Measurements from ENCODE around the gene NXPE3. TPM values are rescaled to one million over a fixed set of nuclear protein-coding genes. Genes with fewer than 3 reads are reported as not detected.

NXPE3 gene
- total and polyA plus RNA-seq, 9 of the 15 experiments (the other 6 are each of a cell fraction or from before 2014, with no cell fraction given) = 0.25 to 2.5 (median 0.95) TPM

GRCh38 chr3:101779047-101779821 is at the start of gene NXPE3 (continued):
- TF ChIP-seq, protein P1, sequence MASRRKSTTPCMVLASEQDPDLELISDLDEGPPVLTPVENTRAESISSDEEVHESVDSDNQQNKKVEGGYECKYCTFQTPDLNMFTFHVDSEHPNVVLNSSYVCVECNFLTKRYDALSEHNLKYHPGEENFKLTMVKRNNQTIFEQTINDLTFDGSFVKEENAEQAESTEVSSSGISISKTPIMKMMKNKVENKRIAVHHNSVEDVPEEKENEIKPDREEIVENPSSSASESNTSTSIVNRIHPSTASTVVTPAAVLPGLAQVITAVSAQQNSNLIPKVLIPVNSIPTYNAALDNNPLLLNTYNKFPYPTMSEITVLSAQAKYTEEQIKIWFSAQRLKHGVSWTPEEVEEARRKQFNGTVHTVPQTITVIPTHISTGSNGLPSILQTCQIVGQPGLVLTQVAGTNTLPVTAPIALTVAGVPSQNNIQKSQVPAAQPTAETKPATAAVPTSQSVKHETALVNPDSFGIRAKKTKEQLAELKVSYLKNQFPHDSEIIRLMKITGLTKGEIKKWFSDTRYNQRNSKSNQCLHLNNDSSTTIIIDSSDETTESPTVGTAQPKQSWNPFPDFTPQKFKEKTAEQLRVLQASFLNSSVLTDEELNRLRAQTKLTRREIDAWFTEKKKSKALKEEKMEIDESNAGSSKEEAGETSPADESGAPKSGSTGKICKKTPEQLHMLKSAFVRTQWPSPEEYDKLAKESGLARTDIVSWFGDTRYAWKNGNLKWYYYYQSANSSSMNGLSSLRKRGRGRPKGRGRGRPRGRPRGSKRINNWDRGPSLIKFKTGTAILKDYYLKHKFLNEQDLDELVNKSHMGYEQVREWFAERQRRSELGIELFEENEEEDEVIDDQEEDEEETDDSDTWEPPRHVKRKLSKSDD (conservative IDR thresholded peaks at IDR 0.05; ENCODE audit: low read length) = no peak
- TF ChIP-seq SMAD3 (CRISPR knock-in tag; conservative IDR thresholded peaks at IDR 0.05) = no peak
- TF ChIP-seq, protein P2, sequence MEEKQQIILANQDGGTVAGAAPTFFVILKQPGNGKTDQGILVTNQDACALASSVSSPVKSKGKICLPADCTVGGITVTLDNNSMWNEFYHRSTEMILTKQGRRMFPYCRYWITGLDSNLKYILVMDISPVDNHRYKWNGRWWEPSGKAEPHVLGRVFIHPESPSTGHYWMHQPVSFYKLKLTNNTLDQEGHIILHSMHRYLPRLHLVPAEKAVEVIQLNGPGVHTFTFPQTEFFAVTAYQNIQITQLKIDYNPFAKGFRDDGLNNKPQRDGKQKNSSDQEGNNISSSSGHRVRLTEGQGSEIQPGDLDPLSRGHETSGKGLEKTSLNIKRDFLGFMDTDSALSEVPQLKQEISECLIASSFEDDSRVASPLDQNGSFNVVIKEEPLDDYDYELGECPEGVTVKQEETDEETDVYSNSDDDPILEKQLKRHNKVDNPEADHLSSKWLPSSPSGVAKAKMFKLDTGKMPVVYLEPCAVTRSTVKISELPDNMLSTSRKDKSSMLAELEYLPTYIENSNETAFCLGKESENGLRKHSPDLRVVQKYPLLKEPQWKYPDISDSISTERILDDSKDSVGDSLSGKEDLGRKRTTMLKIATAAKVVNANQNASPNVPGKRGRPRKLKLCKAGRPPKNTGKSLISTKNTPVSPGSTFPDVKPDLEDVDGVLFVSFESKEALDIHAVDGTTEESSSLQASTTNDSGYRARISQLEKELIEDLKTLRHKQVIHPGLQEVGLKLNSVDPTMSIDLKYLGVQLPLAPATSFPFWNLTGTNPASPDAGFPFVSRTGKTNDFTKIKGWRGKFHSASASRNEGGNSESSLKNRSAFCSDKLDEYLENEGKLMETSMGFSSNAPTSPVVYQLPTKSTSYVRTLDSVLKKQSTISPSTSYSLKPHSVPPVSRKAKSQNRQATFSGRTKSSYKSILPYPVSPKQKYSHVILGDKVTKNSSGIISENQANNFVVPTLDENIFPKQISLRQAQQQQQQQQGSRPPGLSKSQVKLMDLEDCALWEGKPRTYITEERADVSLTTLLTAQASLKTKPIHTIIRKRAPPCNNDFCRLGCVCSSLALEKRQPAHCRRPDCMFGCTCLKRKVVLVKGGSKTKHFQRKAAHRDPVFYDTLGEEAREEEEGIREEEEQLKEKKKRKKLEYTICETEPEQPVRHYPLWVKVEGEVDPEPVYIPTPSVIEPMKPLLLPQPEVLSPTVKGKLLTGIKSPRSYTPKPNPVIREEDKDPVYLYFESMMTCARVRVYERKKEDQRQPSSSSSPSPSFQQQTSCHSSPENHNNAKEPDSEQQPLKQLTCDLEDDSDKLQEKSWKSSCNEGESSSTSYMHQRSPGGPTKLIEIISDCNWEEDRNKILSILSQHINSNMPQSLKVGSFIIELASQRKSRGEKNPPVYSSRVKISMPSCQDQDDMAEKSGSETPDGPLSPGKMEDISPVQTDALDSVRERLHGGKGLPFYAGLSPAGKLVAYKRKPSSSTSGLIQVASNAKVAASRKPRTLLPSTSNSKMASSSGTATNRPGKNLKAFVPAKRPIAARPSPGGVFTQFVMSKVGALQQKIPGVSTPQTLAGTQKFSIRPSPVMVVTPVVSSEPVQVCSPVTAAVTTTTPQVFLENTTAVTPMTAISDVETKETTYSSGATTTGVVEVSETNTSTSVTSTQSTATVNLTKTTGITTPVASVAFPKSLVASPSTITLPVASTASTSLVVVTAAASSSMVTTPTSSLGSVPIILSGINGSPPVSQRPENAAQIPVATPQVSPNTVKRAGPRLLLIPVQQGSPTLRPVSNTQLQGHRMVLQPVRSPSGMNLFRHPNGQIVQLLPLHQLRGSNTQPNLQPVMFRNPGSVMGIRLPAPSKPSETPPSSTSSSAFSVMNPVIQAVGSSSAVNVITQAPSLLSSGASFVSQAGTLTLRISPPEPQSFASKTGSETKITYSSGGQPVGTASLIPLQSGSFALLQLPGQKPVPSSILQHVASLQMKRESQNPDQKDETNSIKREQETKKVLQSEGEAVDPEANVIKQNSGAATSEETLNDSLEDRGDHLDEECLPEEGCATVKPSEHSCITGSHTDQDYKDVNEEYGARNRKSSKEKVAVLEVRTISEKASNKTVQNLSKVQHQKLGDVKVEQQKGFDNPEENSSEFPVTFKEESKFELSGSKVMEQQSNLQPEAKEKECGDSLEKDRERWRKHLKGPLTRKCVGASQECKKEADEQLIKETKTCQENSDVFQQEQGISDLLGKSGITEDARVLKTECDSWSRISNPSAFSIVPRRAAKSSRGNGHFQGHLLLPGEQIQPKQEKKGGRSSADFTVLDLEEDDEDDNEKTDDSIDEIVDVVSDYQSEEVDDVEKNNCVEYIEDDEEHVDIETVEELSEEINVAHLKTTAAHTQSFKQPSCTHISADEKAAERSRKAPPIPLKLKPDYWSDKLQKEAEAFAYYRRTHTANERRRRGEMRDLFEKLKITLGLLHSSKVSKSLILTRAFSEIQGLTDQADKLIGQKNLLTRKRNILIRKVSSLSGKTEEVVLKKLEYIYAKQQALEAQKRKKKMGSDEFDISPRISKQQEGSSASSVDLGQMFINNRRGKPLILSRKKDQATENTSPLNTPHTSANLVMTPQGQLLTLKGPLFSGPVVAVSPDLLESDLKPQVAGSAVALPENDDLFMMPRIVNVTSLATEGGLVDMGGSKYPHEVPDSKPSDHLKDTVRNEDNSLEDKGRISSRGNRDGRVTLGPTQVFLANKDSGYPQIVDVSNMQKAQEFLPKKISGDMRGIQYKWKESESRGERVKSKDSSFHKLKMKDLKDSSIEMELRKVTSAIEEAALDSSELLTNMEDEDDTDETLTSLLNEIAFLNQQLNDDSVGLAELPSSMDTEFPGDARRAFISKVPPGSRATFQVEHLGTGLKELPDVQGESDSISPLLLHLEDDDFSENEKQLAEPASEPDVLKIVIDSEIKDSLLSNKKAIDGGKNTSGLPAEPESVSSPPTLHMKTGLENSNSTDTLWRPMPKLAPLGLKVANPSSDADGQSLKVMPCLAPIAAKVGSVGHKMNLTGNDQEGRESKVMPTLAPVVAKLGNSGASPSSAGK (IDR thresholded peaks at IDR 0.05) = peak; percentile 69
- peak; percentile 27; the same call in 1 of the 2 replicates for TF ChIP-seq TFAP4 (CRISPR knock-in tag; IDR thresholded peaks at IDR 0.05; ENCODE audit: borderline replicate concordance)
- TF ChIP-seq ZNF695 (CRISPR knock-in tag; IDR thresholded peaks at IDR 0.05) = no peak
- TF ChIP-seq HMGXB4 (CRISPR knock-in tag; IDR thresholded peaks at IDR 0.05) = no peak
- TF ChIP-seq NCOR1 (IDR thresholded peaks at IDR 0.05) = no peak
- TF ChIP-seq TGIF2 (CRISPR knock-in tag; IDR thresholded peaks at IDR 0.05) = no peak
- no peak for TF ChIP-seq SPI1 (IDR thresholded peaks at IDR 0.05; ENCODE audit: borderline replicate concordance, low read depth, low read length)
- TF ChIP-seq ESRRA (IDR thresholded peaks at IDR 0.05; ENCODE audit: borderline replicate concordance, low read depth) = no peak

Data from K562 (cell line).